Glutamatergic neuron (in vitro differentiated cells): ENCODE data around the gene RUFY3. TPM values are rescaled to one million over a fixed set of nuclear protein-coding genes. Genes with fewer than 3 reads are reported as not detected.
"Not testable (repeated sequence)": the region's sequence is repeated elsewhere in the genome, so short reads cannot be mapped to it uniquely, and the experiment has no call there.

Experiments
- DNase-seq: peaks from one replicate; pipeline ENCODE4 v3.0.0; 2022
- H3K27ac Mint-ChIP-seq: one replicate; pipeline ENCODE4 v1.8.0; 2020; ENCODE audit warnings: mild to moderate bottlenecking, mixed read lengths, inconsistent platforms; ENCODE audit not compliant: unreplicated experiment
- H3K27me3 Mint-ChIP-seq: one replicate; pipeline ENCODE4 v1.8.0; 2020; ENCODE audit warnings: mild to moderate bottlenecking, moderate library complexity, mixed read lengths, inconsistent platforms; ENCODE audit not compliant: unreplicated experiment
- H3K36me3 Mint-ChIP-seq: one replicate; pipeline ENCODE4 v1.8.0; 2020; ENCODE audit warnings: mild to moderate bottlenecking, mixed read lengths, inconsistent platforms; ENCODE audit not compliant: unreplicated experiment
- H3K4me1 Mint-ChIP-seq: one replicate; pipeline ENCODE4 v1.8.0; 2020; ENCODE audit warnings: mild to moderate bottlenecking, low read depth, mixed read lengths, inconsistent platforms; ENCODE audit not compliant: unreplicated experiment
- H3K4me3 Mint-ChIP-seq: one replicate; pipeline ENCODE4 v1.8.0; 2020; ENCODE audit warnings: mild to moderate bottlenecking, mixed read lengths, inconsistent platforms; ENCODE audit not compliant: unreplicated experiment
- H3K9me3 Mint-ChIP-seq: one replicate; pipeline ENCODE4 v1.8.0; 2020; ENCODE audit warnings: mild to moderate bottlenecking, moderate library complexity, mixed read lengths, inconsistent platforms; ENCODE audit not compliant: unreplicated experiment
- CTCF ChIP-seq: fragments of 200-600 bp; sonication (generic); IDR thresholded peaks from one replicate; pipeline ENCODE4 v1.5.0; 2021; ENCODE audit not compliant: partially characterized antibody, unreplicated experiment
- total RNA-seq: library from RNA; stranded (reverse); fragmentation: NEBNext Ultra II Directional; extraction: Animal tissue kit (Norgen Biotek cat#: 25700); gene quantifications from one replicate; pipeline ENCODE4 v1.2.1, GENCODE V29; 2021; ENCODE audit not compliant: unreplicated experiment

Gene RUFY3
- total RNA-seq, 1 donor from 2014 or later = 291 TPM

- no peak for TF ChIP-seq CTCF
- Mint-ChIP-seq H3K27me3 (no peaks in the 10 kb centered on the region), H3K9me3 (peaks cover 5% of the 10 kb centered on the region), H3K4me3 (peak overlapping the region; percentile 99), H3K4me1 (peaks cover 8% of the 10 kb centered on the region), H3K27ac (peak overlapping the region; percentile 96), H3K36me3 (no peaks in the 10 kb centered on the region)
- no peak for DNase-seq
These were observed 33.0 kb upstream of the RUFY3 start for GRCh38 chr4:70688795-70689231.

GRCh38 chr4:70691661-70692060 lies 30.1 kb upstream of the RUFY3 start:
- TF ChIP-seq CTCF = no peak
- DNase-seq = no peak
- H3K9me3 Mint-ChIP-seq = peaks cover 5% of the 10 kb centered on the region
- no peak overlapping the region for H3K27ac Mint-ChIP-seq
- no peaks in the 10 kb centered on the region for H3K27me3 Mint-ChIP-seq
- no peak overlapping the region for H3K4me3 Mint-ChIP-seq
- H3K4me1 Mint-ChIP-seq = peaks cover 8% of the 10 kb centered on the region
- no peaks in the 10 kb centered on the region for H3K36me3 Mint-ChIP-seq

GRCh38 chr4:70694633-70695032 lies 27.1 kb upstream of the RUFY3 start:
- H3K27me3 Mint-ChIP-seq, H3K27ac Mint-ChIP-seq, H3K4me3 Mint-ChIP-seq, H3K4me1 Mint-ChIP-seq, H3K36me3 Mint-ChIP-seq, H3K9me3 Mint-ChIP-seq, DNase-seq: not testable (repeated sequence)

GRCh38 chr4:70698435-70698834 lies 23.3 kb upstream of the RUFY3 start:
- DNase-seq, H3K36me3 Mint-ChIP-seq, H3K27ac Mint-ChIP-seq, H3K9me3 Mint-ChIP-seq, H3K4me1 Mint-ChIP-seq, H3K27me3 Mint-ChIP-seq, H3K4me3 Mint-ChIP-seq: not testable (repeated sequence)

- peaks cover 7% of the 10 kb centered on the region for H3K27me3 Mint-ChIP-seq
- no peak for TF ChIP-seq CTCF
- H3K4me3 Mint-ChIP-seq = no peak overlapping the region
- H3K9me3 Mint-ChIP-seq = peaks cover 5% of the 10 kb centered on the region
- no peaks in the 10 kb centered on the region for H3K36me3 Mint-ChIP-seq
- H3K4me1 Mint-ChIP-seq = peaks cover 3% of the 10 kb centered on the region
- H3K27ac Mint-ChIP-seq = no peak overlapping the region
- DNase-seq = no peak
These were observed 21.1 kb upstream of the RUFY3 start for GRCh38 chr4:70700712-70701111.

- H3K9me3 Mint-ChIP-seq = peaks cover 8% of the 10 kb centered on the region
- no peak for TF ChIP-seq CTCF
- peaks cover 11% of the 10 kb centered on the region for H3K27me3 Mint-ChIP-seq
- no peak overlapping the region for H3K27ac Mint-ChIP-seq
- no peaks in the 10 kb centered on the region for H3K36me3 Mint-ChIP-seq
- no peak for DNase-seq
- no peak overlapping the region for H3K4me3 Mint-ChIP-seq
- H3K4me1 Mint-ChIP-seq = peaks cover 8% of the 10 kb centered on the region
These were observed 20.5 kb upstream of the RUFY3 start for GRCh38 chr4:70701271-70701670.

- not testable (repeated sequence) for H3K4me3 Mint-ChIP-seq, H3K4me1 Mint-ChIP-seq, H3K36me3 Mint-ChIP-seq, DNase-seq, H3K9me3 Mint-ChIP-seq
- H3K27ac Mint-ChIP-seq = peak overlapping the region; percentile 43
- H3K27me3 Mint-ChIP-seq = peaks cover 11% of the 10 kb centered on the region
These were observed 19.2 kb upstream of the RUFY3 start for GRCh38 chr4:70702592-70702991.
